AG10803 (cell line): ENCODE data around the gene VPS13A.

Experiments
- DNase-seq: peaks from one replicate; pipeline ENCODE4 v3.0.0; 2010; ENCODE audit warnings: low read depth
- H3K4me3 ChIP-seq: 2 replicates; pipeline ENCODE4 v1.5.1; 2011; ENCODE audit warnings: mild to moderate bottlenecking, low read length, control low read depth
- CTCF ChIP-seq: conservative IDR thresholded peaks from 2 replicates; pipeline ENCODE4 v1.5.1; 2011; ENCODE audit warnings: mild to moderate bottlenecking, low read length, control low read depth, inconsistent platforms

VPS13A gene

GRCh38 chr9:77166193-77166592 lies 11.1 kb upstream of the VPS13A start:
- no peak for DNase-seq
- no peak overlapping the region for H3K4me3 ChIP-seq
- no peak for TF ChIP-seq CTCF

GRCh38 chr9:77170991-77171699 lies 6.2 kb upstream of the VPS13A start:
- no peak for TF ChIP-seq CTCF
- no peak for DNase-seq
- no peak overlapping the region for H3K4me3 ChIP-seq

DNA sequence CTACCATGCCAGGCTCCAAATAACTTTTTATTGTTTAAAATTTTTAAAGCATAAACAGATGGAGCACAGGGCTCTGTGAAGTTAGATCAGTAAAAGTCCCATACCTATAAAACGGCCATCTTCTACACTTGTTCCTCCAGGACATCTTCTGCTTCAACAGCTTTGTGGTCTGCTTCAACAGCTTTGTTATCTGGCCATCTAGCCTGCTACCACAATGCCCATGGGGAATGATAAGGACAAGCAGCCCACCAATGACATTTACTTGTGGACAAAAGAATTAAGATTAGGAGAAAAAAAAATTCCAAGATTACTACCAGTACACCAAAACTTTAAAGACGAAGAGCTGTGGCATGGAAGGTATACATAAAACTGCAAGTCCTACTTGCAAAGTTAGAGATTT lies 2.2 kb upstream of the VPS13A start:
- TF ChIP-seq CTCF: no peak
- no peak for DNase-seq
- no peak overlapping the region for H3K4me3 ChIP-seq

DNA sequence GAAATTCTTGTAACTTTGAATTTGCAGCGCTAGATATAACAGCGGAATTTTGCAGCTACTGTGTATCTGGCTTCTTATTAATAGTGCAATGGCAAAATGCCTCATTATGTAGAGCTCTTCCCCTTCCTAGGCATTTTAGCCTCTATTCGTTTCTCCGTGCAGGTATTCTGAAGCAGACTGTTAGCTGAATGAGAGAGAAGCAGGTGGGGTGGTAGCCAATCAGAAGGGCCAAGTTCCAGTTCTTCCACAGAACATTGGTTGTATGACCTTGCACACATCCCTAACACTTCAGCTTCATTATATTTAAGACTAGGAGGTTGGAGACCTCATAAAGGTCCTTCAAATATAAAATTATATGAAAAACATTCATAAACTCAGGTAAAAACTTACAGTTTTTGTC lies 1.2 kb upstream of the VPS13A start:
- no peak for DNase-seq
- no peak for TF ChIP-seq CTCF
- H3K4me3 ChIP-seq: no peak overlapping the region

DNA sequence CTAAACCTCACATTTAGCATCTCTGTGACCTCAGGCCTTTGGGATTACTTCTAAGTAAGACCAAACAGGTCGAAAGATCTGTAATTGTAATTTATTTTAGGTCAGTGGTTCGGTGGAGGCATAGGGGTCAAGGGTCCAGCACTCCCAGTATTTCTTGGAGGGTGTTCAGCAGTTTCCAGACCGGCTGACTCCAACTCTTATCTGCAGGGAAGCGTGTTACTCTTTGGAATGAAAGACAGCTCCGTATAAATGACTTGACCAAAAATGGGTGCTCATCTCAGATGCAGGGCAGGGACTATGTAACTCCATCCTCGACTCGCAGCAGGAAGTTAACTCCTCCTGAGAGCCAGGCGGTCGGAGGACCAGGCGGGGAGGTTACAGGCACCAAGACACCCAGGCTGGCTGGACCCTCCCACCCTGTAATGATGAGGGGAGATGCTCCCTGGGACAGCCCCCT lies 620 bp upstream of the VPS13A start:
- H3K4me3 ChIP-seq: peak overlapping the region; percentile 85
- no peak for DNase-seq
- no peak for TF ChIP-seq CTCF

- H3K4me3 ChIP-seq: peak overlapping the region; percentile 85
- peak; percentile 24 for DNase-seq
- no peak for TF ChIP-seq CTCF
These were observed 810 bp downstream of the VPS13A start for GRCh38 chr9:77177894-77178794.
